ENCODE data around the gene CHPT1.

The CHPT1 gene

GRCh38 chr12:101777978-101778377 lies 80.5 kb downstream of the CHPT1 start:
- DNase-seq (ENCODE audit: low read depth) = no peak
- TF ChIP-seq, protein P1, sequence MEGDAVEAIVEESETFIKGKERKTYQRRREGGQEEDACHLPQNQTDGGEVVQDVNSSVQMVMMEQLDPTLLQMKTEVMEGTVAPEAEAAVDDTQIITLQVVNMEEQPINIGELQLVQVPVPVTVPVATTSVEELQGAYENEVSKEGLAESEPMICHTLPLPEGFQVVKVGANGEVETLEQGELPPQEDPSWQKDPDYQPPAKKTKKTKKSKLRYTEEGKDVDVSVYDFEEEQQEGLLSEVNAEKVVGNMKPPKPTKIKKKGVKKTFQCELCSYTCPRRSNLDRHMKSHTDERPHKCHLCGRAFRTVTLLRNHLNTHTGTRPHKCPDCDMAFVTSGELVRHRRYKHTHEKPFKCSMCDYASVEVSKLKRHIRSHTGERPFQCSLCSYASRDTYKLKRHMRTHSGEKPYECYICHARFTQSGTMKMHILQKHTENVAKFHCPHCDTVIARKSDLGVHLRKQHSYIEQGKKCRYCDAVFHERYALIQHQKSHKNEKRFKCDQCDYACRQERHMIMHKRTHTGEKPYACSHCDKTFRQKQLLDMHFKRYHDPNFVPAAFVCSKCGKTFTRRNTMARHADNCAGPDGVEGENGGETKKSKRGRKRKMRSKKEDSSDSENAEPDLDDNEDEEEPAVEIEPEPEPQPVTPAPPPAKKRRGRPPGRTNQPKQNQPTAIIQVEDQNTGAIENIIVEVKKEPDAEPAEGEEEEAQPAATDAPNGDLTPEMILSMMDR (IDR thresholded peaks at IDR 0.05; ENCODE audit: control insufficient read depth, extremely low read depth, insufficient read depth) = no peak
- no peak overlapping the region for H3K4me3 ChIP-seq (ENCODE audit: low read depth, low read length)

Data from LNCaP clone FGC (cell line).